Measurements from ENCODE around the gene OR8G1. TPM values are rescaled to one million over a fixed set of nuclear protein-coding genes. Genes with fewer than 3 reads are reported as not detected.

Gene OR8G1
- total RNA-seq, 1 experiment from 2014 or later, result not detected

DNA sequence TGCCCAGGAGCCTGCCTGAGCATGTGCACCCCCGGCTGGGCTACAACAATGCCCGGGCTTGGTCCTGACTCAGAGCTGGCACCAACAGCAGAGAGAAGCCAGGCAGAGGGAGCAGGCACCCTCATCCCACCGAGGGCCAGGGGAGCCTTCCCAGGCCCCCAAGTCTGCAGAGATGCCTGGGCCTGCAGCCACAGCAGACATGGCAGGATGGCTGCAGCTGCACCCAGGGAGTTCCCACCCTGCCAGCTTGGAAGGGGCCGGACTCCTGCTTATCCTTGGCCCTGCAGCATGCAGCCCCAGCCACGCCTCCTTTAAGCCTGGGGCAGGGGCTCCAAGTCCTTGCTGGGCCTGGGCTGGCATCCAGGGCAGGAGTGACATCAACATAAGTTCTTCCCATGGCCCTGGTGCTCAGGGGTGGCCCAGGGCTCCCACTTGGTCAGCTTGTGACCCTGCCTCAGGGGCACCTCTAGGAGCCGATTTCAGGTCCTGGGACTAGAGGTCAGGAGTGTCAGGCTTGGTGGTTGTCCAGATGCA is 31.0 kb upstream of the OR8G1 start:
- BruUV-seq (replicated peaks), result no TSS peak
- H3K9me3 ChIP-seq (ENCODE audit: control insufficient read depth, insufficient read depth, low read depth, low read length), result no peaks in the 10 kb centered on the region
- POLR2A ChIA-PET, result no interaction called here
- no peak overlapping the region for H3K4me3 ChIP-seq (ENCODE audit: low read depth in 2 of 2, low read length in 2 of 2)
- H3K27ac ChIP-seq (ENCODE audit: low read length), result no peak overlapping the region
- H3K4me1 ChIP-seq (ENCODE audit: control insufficient read depth, insufficient read depth, low read length), result no peaks in the 10 kb centered on the region
- intact Hi-C loops (cut with micrococcal nuclease; ENCODE audit: unreplicated experiment) (no loop called here), in situ Hi-C loops (cut with HindIII; ENCODE audit: low pct_unique_long_range_greater_than_20kb, low sequenced_read_pairs) (no loop called here)
- H3K36me3 ChIP-seq (ENCODE audit: control insufficient read depth, insufficient read depth, low read length), result no peaks in the 10 kb centered on the region
- no peaks in the 10 kb centered on the region for H3K27me3 ChIP-seq (ENCODE audit: control insufficient read depth, insufficient read depth, low read length)
- no peak for TF ChIP-seq POLR2AphosphoS5 (IDR thresholded peaks at IDR 0.05; ENCODE audit: low read depth, low read length)
- TF ChIP-seq TCF7L2 (IDR thresholded peaks at IDR 0.05; ENCODE audit: low read depth, low read length), result no peak
- no peak for TF ChIP-seq SIN3A (IDR thresholded peaks at IDR 0.05; ENCODE audit: borderline replicate concordance, insufficient read depth, low read depth, low read length)
- TF ChIP-seq, protein P1, sequence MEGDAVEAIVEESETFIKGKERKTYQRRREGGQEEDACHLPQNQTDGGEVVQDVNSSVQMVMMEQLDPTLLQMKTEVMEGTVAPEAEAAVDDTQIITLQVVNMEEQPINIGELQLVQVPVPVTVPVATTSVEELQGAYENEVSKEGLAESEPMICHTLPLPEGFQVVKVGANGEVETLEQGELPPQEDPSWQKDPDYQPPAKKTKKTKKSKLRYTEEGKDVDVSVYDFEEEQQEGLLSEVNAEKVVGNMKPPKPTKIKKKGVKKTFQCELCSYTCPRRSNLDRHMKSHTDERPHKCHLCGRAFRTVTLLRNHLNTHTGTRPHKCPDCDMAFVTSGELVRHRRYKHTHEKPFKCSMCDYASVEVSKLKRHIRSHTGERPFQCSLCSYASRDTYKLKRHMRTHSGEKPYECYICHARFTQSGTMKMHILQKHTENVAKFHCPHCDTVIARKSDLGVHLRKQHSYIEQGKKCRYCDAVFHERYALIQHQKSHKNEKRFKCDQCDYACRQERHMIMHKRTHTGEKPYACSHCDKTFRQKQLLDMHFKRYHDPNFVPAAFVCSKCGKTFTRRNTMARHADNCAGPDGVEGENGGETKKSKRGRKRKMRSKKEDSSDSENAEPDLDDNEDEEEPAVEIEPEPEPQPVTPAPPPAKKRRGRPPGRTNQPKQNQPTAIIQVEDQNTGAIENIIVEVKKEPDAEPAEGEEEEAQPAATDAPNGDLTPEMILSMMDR (IDR thresholded peaks at IDR 0.05), result no peak
- TF ChIP-seq, protein P2, sequence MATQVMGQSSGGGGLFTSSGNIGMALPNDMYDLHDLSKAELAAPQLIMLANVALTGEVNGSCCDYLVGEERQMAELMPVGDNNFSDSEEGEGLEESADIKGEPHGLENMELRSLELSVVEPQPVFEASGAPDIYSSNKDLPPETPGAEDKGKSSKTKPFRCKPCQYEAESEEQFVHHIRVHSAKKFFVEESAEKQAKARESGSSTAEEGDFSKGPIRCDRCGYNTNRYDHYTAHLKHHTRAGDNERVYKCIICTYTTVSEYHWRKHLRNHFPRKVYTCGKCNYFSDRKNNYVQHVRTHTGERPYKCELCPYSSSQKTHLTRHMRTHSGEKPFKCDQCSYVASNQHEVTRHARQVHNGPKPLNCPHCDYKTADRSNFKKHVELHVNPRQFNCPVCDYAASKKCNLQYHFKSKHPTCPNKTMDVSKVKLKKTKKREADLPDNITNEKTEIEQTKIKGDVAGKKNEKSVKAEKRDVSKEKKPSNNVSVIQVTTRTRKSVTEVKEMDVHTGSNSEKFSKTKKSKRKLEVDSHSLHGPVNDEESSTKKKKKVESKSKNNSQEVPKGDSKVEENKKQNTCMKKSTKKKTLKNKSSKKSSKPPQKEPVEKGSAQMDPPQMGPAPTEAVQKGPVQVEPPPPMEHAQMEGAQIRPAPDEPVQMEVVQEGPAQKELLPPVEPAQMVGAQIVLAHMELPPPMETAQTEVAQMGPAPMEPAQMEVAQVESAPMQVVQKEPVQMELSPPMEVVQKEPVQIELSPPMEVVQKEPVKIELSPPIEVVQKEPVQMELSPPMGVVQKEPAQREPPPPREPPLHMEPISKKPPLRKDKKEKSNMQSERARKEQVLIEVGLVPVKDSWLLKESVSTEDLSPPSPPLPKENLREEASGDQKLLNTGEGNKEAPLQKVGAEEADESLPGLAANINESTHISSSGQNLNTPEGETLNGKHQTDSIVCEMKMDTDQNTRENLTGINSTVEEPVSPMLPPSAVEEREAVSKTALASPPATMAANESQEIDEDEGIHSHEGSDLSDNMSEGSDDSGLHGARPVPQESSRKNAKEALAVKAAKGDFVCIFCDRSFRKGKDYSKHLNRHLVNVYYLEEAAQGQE (IDR thresholded peaks at IDR 0.05; ENCODE audit: insufficient read depth in 1 of 2, low read depth in 2 of 2, low read length in 1 of 2), result no peak
- no peak for ATAC-seq
- no peak for DNase-seq (ENCODE audit: low read depth, low spot score)
- CTCF ChIA-PET, result no interaction called here

DNA sequence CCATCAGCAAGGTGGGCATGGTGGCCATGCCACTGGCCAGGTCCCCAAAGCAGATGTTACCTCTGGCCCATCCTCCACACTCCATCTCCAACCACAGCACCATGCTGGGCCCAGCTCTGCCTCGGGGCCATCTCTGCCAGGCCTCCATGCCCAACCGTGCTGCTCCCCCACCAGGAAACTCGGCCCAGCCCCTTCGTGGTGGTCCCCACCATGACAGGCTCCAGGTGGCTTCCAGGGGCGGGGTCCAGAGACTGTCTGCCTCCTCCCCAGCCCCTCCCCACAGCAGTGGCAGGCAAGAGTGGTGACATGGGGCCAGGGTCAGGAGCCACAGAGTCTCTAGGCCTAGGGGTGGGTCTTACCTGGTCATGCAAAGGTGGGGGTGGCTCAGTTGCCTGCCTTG is 30.5 kb upstream of the OR8G1 start:
- in situ Hi-C loops (cut with HindIII; ENCODE audit: low pct_unique_long_range_greater_than_20kb, low sequenced_read_pairs), result no loop called here
- no TSS peak for BruUV-seq (replicated peaks)
- no peak overlapping the region for H3K4me3 ChIP-seq (ENCODE audit: low read depth in 2 of 2, low read length in 2 of 2)
- H3K27me3 ChIP-seq (ENCODE audit: control insufficient read depth, insufficient read depth, low read length), result no peaks in the 10 kb centered on the region
- intact Hi-C loops (cut with micrococcal nuclease; ENCODE audit: unreplicated experiment), result no loop called here
- POLR2A ChIA-PET, result no interaction called here
- DNase-seq (ENCODE audit: low read depth, low spot score), result no peak
- CTCF ChIA-PET, result no interaction called here
- H3K9me3 ChIP-seq (ENCODE audit: control insufficient read depth, insufficient read depth, low read depth, low read length), result no peaks in the 10 kb centered on the region
- TF ChIP-seq, protein P1 (IDR thresholded peaks at IDR 0.05), result no peak
- TF ChIP-seq, protein P2 (IDR thresholded peaks at IDR 0.05; ENCODE audit: insufficient read depth in 1 of 2, low read depth in 2 of 2, low read length in 1 of 2), result no peak
- TF ChIP-seq SIN3A (IDR thresholded peaks at IDR 0.05; ENCODE audit: borderline replicate concordance, insufficient read depth, low read depth, low read length), result no peak
- ATAC-seq, result no peak
- H3K4me1 ChIP-seq (ENCODE audit: control insufficient read depth, insufficient read depth, low read length), result no peaks in the 10 kb centered on the region
- H3K27ac ChIP-seq (ENCODE audit: low read length), result no peak overlapping the region
- H3K36me3 ChIP-seq (ENCODE audit: control insufficient read depth, insufficient read depth, low read length), result no peaks in the 10 kb centered on the region

All from Panc1 (cell line).